ENCODE results near the gene CDH4. TPM values are rescaled to one million over a fixed set of nuclear protein-coding genes. Genes with fewer than 3 reads are reported as not detected.

The CDH4 gene
- total and polyA plus RNA-seq, 2 of the 8 experiments (the other 6 are each of a cell fraction or from before 2014, with no cell fraction given): 4.3 to 7.9 TPM

GRCh38 chr20:61800359-61801064 is 548.5 kb downstream of the CDH4 start:
- H2BK20ac ChIP-seq (ENCODE audit: low read length): no peak overlapping the region
- no peak overlapping the region for H3K4me2 ChIP-seq (ENCODE audit: insufficient read depth in 1 of 2, low read depth in 2 of 2, low read length in 2 of 2)
- H3K36me3 ChIP-seq (ENCODE audit: control insufficient read depth in 2 of 4, insufficient read depth in 4 of 4, low read length in 3 of 4): no peaks in the 10 kb centered on the region
- H3K79me1 ChIP-seq (ENCODE audit: low read depth, low read length): no peaks in the 10 kb centered on the region
- H3K79me2 ChIP-seq (ENCODE audit: control insufficient read depth in 1 of 2, insufficient read depth in 2 of 2, low read length in 2 of 2): no peaks in the 10 kb centered on the region
- H4K20me1 ChIP-seq (replicated peaks in 1 of 2; ENCODE audit: control insufficient read depth in 1 of 2, insufficient read depth in 2 of 2, low read length in 2 of 2): peaks cover 0 to 2% of the 10 kb centered on the region in 2 experiments
- no peak overlapping the region for H2BK120ac ChIP-seq (replicated peaks; ENCODE audit: low read depth, low read length)
- no peak overlapping the region for H2BK5ac ChIP-seq (ENCODE audit: low read depth, low read length)
- no peak overlapping the region for H2AK5ac ChIP-seq (ENCODE audit: low read depth, low read length)
- no peak overlapping the region for H3K14ac ChIP-seq (ENCODE audit: insufficient read length)
- no peak overlapping the region for H2BK15ac ChIP-seq (ENCODE audit: low read length)
- H3K27me3 ChIP-seq (replicated peaks in 1 of 4; ENCODE audit: control insufficient read depth in 3 of 4, extremely low read depth in 1 of 4, insufficient read depth in 3 of 4, low read length in 3 of 4): peaks cover 0 to 3% (median 0%) of the 10 kb centered on the region in 4 experiments; a peak in 1 of 7 replicates
- no peak overlapping the region for H2BK12ac ChIP-seq (ENCODE audit: low read depth, low read length)
- no peak overlapping the region for H4K5ac ChIP-seq (ENCODE audit: insufficient read length, low read depth, low read length)
- FAIRE-seq: no peak
- H3K9ac ChIP-seq (replicated peaks in 1 of 4; ENCODE audit: extremely low read depth in 1 of 4, low read depth in 3 of 4, low read length in 3 of 4): no peak overlapping the region
- H3K56ac ChIP-seq (replicated peaks; ENCODE audit: insufficient read length, low read depth, low read length): no peak overlapping the region
- H3K18ac ChIP-seq (ENCODE audit: extremely low read depth, low read length): no peak overlapping the region
- no peak overlapping the region for H2AFZ ChIP-seq (ENCODE audit: low read length)
- WGBS, 2 experiments (ENCODE audit: extremely low coverage in 1 of 2, insufficient coverage in 1 of 2, insufficient read length in 1 of 2, insufficient replicate concordance in 2 of 2, low coverage in 1 of 2, low lambda C conversion rate in 2 of 2, missing lambda C conversion rate in 1 of 2): 91% methylated on average over 11 of the region's 13 CpGs; no CpG with 5 or more reads in 1 of the 2 experiments
- H3K23me2 ChIP-seq (ENCODE audit: low read depth, low read length): no peaks in the 10 kb centered on the region
- H3K4me3 ChIP-seq (ENCODE audit: extremely low read depth in 1 of 4, insufficient read depth in 2 of 4, low read depth in 3 of 4, low read length in 4 of 4): no peak overlapping the region
- no peak overlapping the region for H3K23ac ChIP-seq (ENCODE audit: insufficient read length)
- H3K9me3 ChIP-seq (ENCODE audit: insufficient read depth in 2 of 2, low read depth in 1 of 2, low read length in 1 of 2): no peaks in the 10 kb centered on the region
- CTCF ChIA-PET (ENCODE audit: partially characterized antibody): no interaction called here
- peaks cover 0 to 3% (median under 1%) of the 10 kb centered on the region in 4 experiments; a peak in 3 of 7 replicates for H3K4me1 ChIP-seq (replicated peaks in 1 of 4; ENCODE audit: control insufficient read depth in 3 of 4, insufficient read depth in 4 of 4, low read length in 3 of 4)
- peak overlapping the region; percentile 62; the same call in 1 of the 2 replicates for H4K8ac ChIP-seq (ENCODE audit: extremely low read depth, insufficient read depth, low read length)
- no peak overlapping the region for H3K27ac ChIP-seq (ENCODE audit: low read depth, low read length)
- no peak overlapping the region for H3K4ac ChIP-seq (replicated peaks; ENCODE audit: insufficient read length, low read depth, low read length)
- H4K91ac ChIP-seq (replicated peaks; ENCODE audit: insufficient read length, low read length): no peak overlapping the region
- no peak for DNase-seq (ENCODE audit: low read depth in 1 of 2, low spot score in 2 of 2)
- POLR2A ChIA-PET (ENCODE audit: partially characterized antibody): no interaction called here
- TF ChIP-seq CBX5 (IDR thresholded peaks at IDR 0.05; ENCODE audit: low read depth, low read length) (no peak), ASH2L (IDR thresholded peaks at IDR 0.05; ENCODE audit: low read length) (no peak), BCL11A (IDR thresholded peaks at IDR 0.05; ENCODE audit: low read depth in 2 of 2, low read length in 2 of 2) (no peak), SRF (IDR thresholded peaks at IDR 0.05; ENCODE audit: low read depth, low read length) (no peak), NRF1 (IDR thresholded peaks at IDR 0.05; ENCODE audit: low read depth, low read length) (no peak), HDAC6 (IDR thresholded peaks at IDR 0.05; ENCODE audit: low read depth, low read length) (no peak), CHD2 (IDR thresholded peaks at IDR 0.05; ENCODE audit: low read length) (no peak), RAD21 (IDR thresholded peaks at IDR 0.05 in 1 of 2, conservative IDR thresholded peaks at IDR 0.05 in 1 of 2; ENCODE audit: low read depth in 2 of 2, low read length in 2 of 2) (no peak), TCF12 (IDR thresholded peaks at IDR 0.05; ENCODE audit: low read depth, low read length) (no peak), SP4 (IDR thresholded peaks at IDR 0.05; ENCODE audit: low read length) (no peak), RFX5 (IDR thresholded peaks at IDR 0.05; ENCODE audit: borderline replicate concordance, low read depth, low read length) (no peak)

Measured in H1 (cell line).